Thoracic aorta (tissue), 2 donors: Measurements from ENCODE around the gene CYP4V2. TPM values are rescaled to one million over a fixed set of nuclear protein-coding genes. Genes with fewer than 3 reads are reported as not detected.

ENCODE experiments used
- ATAC-seq: fragments of 150-250 bp; one replicate; pipeline ENCODE4 v1.8.0; 2017; ENCODE audit warnings: low read depth; ENCODE audit not compliant: insufficient number of reproducible peaks, low FRiP score
- DNase-seq: peaks from one replicate; pipeline ENCODE4 v3.0.0-alpha.2; 2020; ENCODE audit warnings: low spot score
- H3K27ac ChIP-seq, 2 donors: fragments of 200-600 bp; sonication (generic); 1 replicate in 1 of 2; 2 replicates in 1 of 2; pipeline ENCODE4 v1.5.1; 2016; ENCODE audit warnings: mild to moderate bottlenecking in 2 of 2, moderate library complexity in 2 of 2
- H3K27me3 ChIP-seq: fragments of 200-600 bp; sonication (generic); replicated peaks from 2 replicates; pipeline ENCODE4 v1.6.0; 2016; ENCODE audit warnings: mild to moderate bottlenecking; ENCODE audit not compliant: insufficient read depth
- H3K36me3 ChIP-seq: fragments of 200-600 bp; sonication (generic); one replicate; pipeline ENCODE4 v1.5.1; 2016
- H3K4me1 ChIP-seq, 2 donors: fragments of 200-600 bp; sonication (generic); 1 replicate in 1 of 2; 2 replicates in 1 of 2; pipeline versions ENCODE4 v1.5.1 to v1.6.0; 2016; ENCODE audit warnings: low read depth in 2 of 2, mild to moderate bottlenecking in 1 of 2; ENCODE audit not compliant: control insufficient read depth in 1 of 2
- H3K4me3 ChIP-seq: fragments of 200-600 bp; sonication (generic); 2 replicates; pipeline ENCODE4 v1.5.1; 2016; ENCODE audit warnings: mild to moderate bottlenecking
- H3K9me3 ChIP-seq: fragments of 200-600 bp; sonication (generic); 2 replicates; pipeline ENCODE4 v1.5.1; 2016
- total RNA-seq, 2 donors: library from RNA; depleted of rRNA; stranded (reverse); fragments of >200 nt; gene quantifications; one replicate each; pipeline versions ENCODE4 v1.1.0 to v1.2.3, GENCODE V29; 2016
- TF ChIP-seq, protein P1 (sequence below): fragments of 200-600 bp; sonication (generic); IDR thresholded peaks from one replicate; pipeline ENCODE4 v1.5.1; 2019; ENCODE audit warnings: antibody characterized with exemption

CYP4V2 gene
- total RNA-seq, 2 donors from 2014 or later: 41.8 to 61.2 TPM

DNA sequence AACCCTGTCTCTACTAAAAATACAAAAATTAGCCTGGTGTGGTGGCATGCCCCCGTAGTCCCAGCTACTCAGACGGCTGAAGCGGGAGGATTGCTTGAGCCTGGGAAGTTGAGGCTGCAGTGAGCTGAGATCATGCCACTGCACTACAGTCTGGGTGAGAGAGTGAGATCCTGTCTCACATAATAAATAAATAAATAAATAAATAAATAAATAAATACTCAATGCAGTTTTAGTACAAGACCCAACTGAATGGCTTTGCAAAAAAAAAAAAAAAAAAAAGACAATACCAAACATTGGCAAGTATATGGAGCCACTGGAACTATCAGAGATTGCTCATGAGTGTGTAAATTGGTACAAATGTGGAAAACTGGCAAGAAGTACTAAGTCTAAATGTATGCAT, 3.3 kb upstream of the CYP4V2 start:
- DNase-seq (no peak), ATAC-seq (no peak)
- Histone ChIP-seq H3K4me3 (no peak overlapping the region), H3K27ac (no peak overlapping the region), H3K9me3 (no peaks in the 10 kb centered on the region), H3K36me3 (no peaks in the 10 kb centered on the region), H3K27me3 (no peaks in the 10 kb centered on the region), H3K4me1 (peaks cover 5 to 25% of the 10 kb centered on the region in 2 donors)
- TF ChIP-seq, protein P1, sequence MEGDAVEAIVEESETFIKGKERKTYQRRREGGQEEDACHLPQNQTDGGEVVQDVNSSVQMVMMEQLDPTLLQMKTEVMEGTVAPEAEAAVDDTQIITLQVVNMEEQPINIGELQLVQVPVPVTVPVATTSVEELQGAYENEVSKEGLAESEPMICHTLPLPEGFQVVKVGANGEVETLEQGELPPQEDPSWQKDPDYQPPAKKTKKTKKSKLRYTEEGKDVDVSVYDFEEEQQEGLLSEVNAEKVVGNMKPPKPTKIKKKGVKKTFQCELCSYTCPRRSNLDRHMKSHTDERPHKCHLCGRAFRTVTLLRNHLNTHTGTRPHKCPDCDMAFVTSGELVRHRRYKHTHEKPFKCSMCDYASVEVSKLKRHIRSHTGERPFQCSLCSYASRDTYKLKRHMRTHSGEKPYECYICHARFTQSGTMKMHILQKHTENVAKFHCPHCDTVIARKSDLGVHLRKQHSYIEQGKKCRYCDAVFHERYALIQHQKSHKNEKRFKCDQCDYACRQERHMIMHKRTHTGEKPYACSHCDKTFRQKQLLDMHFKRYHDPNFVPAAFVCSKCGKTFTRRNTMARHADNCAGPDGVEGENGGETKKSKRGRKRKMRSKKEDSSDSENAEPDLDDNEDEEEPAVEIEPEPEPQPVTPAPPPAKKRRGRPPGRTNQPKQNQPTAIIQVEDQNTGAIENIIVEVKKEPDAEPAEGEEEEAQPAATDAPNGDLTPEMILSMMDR: no peak

DNA sequence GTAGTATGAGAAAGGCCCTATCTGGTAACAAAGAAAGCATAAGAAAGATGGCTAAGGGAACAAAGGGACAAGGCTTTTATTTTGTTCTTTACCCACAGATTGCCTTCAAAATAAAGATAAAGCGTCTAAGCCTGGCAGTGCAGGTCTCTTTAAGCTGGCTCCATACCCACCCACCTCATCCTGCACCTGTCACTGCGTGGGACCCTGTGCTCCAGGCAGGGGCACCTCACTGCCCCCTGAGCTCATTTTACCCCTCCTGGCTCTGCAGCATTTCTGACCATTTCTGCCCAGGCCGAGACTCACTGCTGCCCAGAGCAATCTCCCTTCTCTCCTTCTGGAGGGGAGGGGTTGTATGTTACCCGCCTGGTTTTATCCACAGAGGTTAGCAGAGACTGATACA, 1.7 kb upstream of the CYP4V2 start:
- Histone ChIP-seq H3K9me3 (no peaks in the 10 kb centered on the region), H3K36me3 (no peaks in the 10 kb centered on the region), H3K4me1 (peaks cover 5 to 40% of the 10 kb centered on the region in 2 donors), H3K4me3 (peak overlapping the region; percentile 92), H3K27me3 (no peaks in the 10 kb centered on the region), H3K27ac (peak overlapping the region; percentile 96 to 97)
- ATAC-seq (no peak), DNase-seq (no peak)
- TF ChIP-seq, protein P1: no peak

DNA sequence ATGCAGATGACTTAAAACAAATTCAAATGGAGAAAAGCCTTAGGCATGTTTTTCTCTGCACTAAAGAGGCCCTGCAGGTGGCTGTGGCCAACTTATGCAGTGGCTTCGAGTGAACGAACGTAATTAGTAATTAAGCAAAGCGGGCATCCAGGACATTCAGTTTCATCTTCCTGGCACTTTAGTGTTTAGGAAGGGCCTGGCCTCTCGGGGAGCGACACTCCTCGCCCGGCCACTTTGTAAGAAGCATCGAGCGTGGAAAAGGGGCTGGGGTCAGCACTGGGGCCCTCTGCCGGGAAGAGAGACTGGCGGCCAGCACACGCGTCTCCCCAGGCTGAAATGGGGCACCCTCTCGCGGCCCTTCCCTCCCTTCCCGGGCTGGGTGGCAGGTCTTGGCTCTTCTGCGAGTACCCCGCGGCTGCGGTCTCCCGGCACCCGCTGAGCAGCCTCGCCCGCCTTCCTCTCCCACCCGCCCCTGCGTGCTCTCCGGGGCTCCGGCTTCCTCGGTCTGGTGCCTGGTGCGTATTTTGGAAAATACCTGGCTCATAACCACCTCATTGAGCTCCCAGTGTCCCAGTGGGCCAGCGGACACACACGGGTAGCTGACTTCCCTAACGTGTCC, 677 bp upstream of the CYP4V2 start:
- Histone ChIP-seq H3K27me3 (no peaks in the 10 kb centered on the region), H3K9me3 (no peaks in the 10 kb centered on the region), H3K36me3 (no peaks in the 10 kb centered on the region), H3K4me1 (peaks cover 5 to 40% of the 10 kb centered on the region in 2 donors), H3K27ac (peak overlapping the region; percentile 96 to 97), H3K4me3 (peak overlapping the region; percentile 92)
- TF ChIP-seq, protein P1: no peak
- ATAC-seq (peak; percentile 48), DNase-seq (no peak)

DNA sequence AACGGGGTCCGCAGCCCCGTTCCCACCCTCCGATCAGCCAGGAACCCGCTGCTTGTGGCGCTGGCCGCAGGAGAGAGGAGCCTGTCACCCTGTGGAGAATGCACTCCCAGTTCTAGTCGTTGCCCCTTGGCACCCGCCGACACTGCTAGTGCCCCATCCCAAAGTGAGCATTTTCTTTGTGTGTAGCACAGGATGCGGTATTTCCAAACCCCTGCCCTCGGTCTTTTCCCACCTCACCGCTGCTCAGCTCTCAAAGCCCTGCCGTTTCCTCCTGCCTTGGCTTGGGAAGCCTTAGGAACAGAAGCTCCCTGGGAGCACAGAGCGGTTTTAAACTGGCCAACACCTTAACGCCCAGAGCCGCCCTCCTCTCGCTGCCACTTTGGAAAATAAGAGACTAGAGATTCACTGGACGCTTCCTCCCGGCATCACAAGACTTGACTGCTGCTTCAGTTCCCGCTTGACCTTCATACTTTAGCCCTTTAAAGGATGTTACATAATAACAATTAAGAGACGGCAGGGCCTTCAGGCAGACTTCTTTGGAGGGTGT, 772 bp downstream of the CYP4V2 start:
- no peaks in the 10 kb centered on the region for H3K9me3 ChIP-seq
- H3K4me1 ChIP-seq: peaks cover 5 to 40% of the 10 kb centered on the region in 2 donors
- no peak for DNase-seq
- TF ChIP-seq, protein P1: no peak
- H3K27ac ChIP-seq: peak overlapping the region; percentile 96 to 97
- no peaks in the 10 kb centered on the region for H3K27me3 ChIP-seq
- ATAC-seq: no peak
- no peaks in the 10 kb centered on the region for H3K36me3 ChIP-seq
- H3K4me3 ChIP-seq: peak overlapping the region; percentile 92

DNA sequence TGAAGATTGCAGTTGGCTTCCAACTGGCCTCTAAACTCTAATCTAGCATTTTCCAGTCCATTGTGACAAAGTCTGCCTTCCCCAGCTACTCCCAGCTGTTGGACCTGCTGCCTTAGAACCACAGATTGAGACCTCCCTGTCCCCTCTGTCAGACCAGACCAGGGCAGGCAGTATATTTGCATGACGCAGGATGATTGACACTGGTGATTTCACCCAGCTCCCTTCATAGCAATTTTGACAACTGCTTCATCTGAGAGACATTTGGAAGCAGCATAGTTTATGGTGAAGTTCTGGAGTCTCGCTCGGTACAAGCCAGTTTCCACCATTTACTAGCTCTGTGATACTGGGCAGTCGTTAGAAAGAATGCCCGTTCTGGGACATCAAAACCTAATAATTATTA, 2.5 kb downstream of the CYP4V2 start:
- Histone ChIP-seq H3K36me3 (no peaks in the 10 kb centered on the region), H3K4me1 (peaks cover 5 to 40% of the 10 kb centered on the region in 2 donors), H3K9me3 (no peaks in the 10 kb centered on the region), H3K27me3 (no peaks in the 10 kb centered on the region), H3K4me3 (no peak overlapping the region), H3K27ac (no peak overlapping the region)
- ATAC-seq: no peak
- no peak for DNase-seq
- TF ChIP-seq, protein P1: no peak
